IPS-18a (cell line): ENCODE results near the gene INSYN2B.
A peak's percentile ranks its signal among the peaks of the same experiment; 100 is the strongest.

Experiments
- H3K27ac ChIP-seq: one replicate; pipeline ENCODE4 v1.5.1; 2013; ENCODE audit warnings: low read length
- H3K27me3 ChIP-seq: one replicate; pipeline ENCODE4 v1.6.1; 2013; ENCODE audit warnings: mild to moderate bottlenecking, low read length; ENCODE audit not compliant: control insufficient read depth, insufficient read depth
- H3K36me3 ChIP-seq: one replicate; pipeline ENCODE4 v1.6.1; 2013; ENCODE audit warnings: low read depth, low read length; ENCODE audit not compliant: control insufficient read depth
- H3K4me1 ChIP-seq: one replicate; pipeline ENCODE4 v1.6.1; 2013; ENCODE audit warnings: low read depth, low read length; ENCODE audit not compliant: control insufficient read depth
- H3K4me3 ChIP-seq: one replicate; pipeline ENCODE4 v1.5.1; 2013; ENCODE audit warnings: low read length
- H3K9ac ChIP-seq: one replicate; pipeline ENCODE4 v1.6.1; 2013; ENCODE audit warnings: mild to moderate bottlenecking, low read length, moderate library complexity
- H3K9me3 ChIP-seq: one replicate; pipeline ENCODE4 v1.6.1; 2013; ENCODE audit warnings: low read depth, low read length; ENCODE audit not compliant: control insufficient read depth

INSYN2B gene

GRCh38 chr5:169997798-169998197, 17.5 kb upstream of the INSYN2B start:
- H3K36me3 ChIP-seq, result no peaks in the 10 kb centered on the region
- no peaks in the 10 kb centered on the region for H3K9me3 ChIP-seq
- H3K4me1 ChIP-seq, result no peaks in the 10 kb centered on the region
- H3K9ac ChIP-seq, result no peak overlapping the region
- no peak overlapping the region for H3K4me3 ChIP-seq
- no peaks in the 10 kb centered on the region for H3K27me3 ChIP-seq
- H3K27ac ChIP-seq, result no peak overlapping the region

- Histone ChIP-seq H3K27me3 (no peaks in the 10 kb centered on the region), H3K9me3 (no peaks in the 10 kb centered on the region), H3K9ac (no peak overlapping the region), H3K4me3 (no peak overlapping the region), H3K4me1 (no peaks in the 10 kb centered on the region), H3K27ac (no peak overlapping the region), H3K36me3 (no peaks in the 10 kb centered on the region)
These were observed 13.1 kb upstream of the INSYN2B start for GRCh38 chr5:169993485-169993790.

DNA sequence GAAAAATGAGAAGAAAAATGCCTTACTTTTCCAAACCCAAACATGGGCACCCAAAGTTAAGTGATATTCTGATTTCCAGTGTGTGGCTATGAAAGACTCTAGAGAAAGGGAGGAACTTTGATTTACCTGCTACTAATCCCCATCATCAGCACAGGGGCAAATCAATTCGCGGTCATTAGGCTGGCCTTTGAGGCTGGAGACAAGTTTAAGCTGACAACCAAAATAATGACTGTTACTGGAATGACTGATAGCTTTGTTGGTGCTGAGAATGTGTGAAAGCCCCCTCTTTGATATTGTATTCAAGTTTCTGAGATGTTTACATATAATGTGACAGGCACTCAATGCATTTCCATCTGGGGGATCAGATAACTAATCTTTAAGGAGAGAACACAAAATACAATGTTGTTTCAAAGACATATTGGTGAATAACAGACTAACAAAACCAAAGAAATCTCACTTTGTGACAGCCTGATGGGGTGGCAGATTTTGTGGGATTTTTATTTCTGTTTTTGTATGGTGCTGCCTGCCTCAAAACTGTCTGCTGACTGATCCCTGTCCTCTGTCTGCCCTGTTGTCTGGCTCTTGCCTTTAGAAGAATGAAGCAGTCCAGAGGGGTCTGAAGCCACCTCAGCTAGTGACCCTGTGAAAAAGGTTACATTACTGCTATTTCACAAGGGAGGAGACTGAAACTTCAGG, 12.6 kb upstream of the INSYN2B start:
- H3K4me1 ChIP-seq, result no peaks in the 10 kb centered on the region
- no peak overlapping the region for H3K9ac ChIP-seq
- H3K27me3 ChIP-seq, result no peaks in the 10 kb centered on the region
- no peak overlapping the region for H3K4me3 ChIP-seq
- no peak overlapping the region for H3K27ac ChIP-seq
- no peaks in the 10 kb centered on the region for H3K36me3 ChIP-seq
- no peaks in the 10 kb centered on the region for H3K9me3 ChIP-seq

- Histone ChIP-seq H3K9me3 (no peaks in the 10 kb centered on the region), H3K9ac (no peak overlapping the region), H3K4me3 (no peak overlapping the region), H3K27ac (no peak overlapping the region), H3K4me1 (no peaks in the 10 kb centered on the region), H3K36me3 (no peaks in the 10 kb centered on the region), H3K27me3 (no peaks in the 10 kb centered on the region)
These were observed 11.0 kb upstream of the INSYN2B start for GRCh38 chr5:169991115-169991869.

DNA sequence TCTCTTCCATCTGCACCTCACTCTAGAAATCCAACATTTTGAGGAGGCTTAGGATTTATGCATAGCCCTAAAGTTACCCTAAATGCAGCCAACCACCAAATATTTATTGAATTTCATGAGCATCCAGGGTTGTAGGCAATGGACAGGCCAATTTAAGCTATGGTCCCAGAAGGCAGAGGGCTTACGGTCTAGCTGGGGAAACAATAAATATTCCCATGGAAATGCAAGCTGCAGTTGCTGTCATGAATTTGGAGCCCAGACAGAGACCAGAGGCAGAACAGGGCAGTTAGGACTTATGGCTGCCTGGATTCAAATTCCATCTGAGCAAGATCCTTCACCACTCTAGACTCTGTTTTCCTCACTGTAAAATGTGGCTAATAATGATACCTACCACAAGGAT, 9.1 kb upstream of the INSYN2B start:
- no peak overlapping the region for H3K9ac ChIP-seq
- no peak overlapping the region for H3K4me3 ChIP-seq
- no peaks in the 10 kb centered on the region for H3K4me1 ChIP-seq
- no peaks in the 10 kb centered on the region for H3K27me3 ChIP-seq
- H3K9me3 ChIP-seq, result no peaks in the 10 kb centered on the region
- H3K27ac ChIP-seq, result no peak overlapping the region
- H3K36me3 ChIP-seq, result no peaks in the 10 kb centered on the region

- Histone ChIP-seq H3K27ac (no peak overlapping the region), H3K9me3 (no peaks in the 10 kb centered on the region)
These were observed 8.7 kb upstream of the INSYN2B start for GRCh38 chr5:169988947-169989346.

GRCh38 chr5:169988206-169988605, 7.9 kb upstream of the INSYN2B start:
- no peaks in the 10 kb centered on the region for H3K36me3 ChIP-seq
- H3K27me3 ChIP-seq, result no peaks in the 10 kb centered on the region
- no peak overlapping the region for H3K4me3 ChIP-seq
- H3K9ac ChIP-seq, result no peak overlapping the region
- H3K27ac ChIP-seq, result no peak overlapping the region
- no peaks in the 10 kb centered on the region for H3K9me3 ChIP-seq
- no peaks in the 10 kb centered on the region for H3K4me1 ChIP-seq

More at GRCh38 chr5:169988947-169989346, 8.7 kb upstream of the INSYN2B start:
- no peaks in the 10 kb centered on the region for H3K36me3 ChIP-seq
- H3K27me3 ChIP-seq, result no peaks in the 10 kb centered on the region
- H3K4me3 ChIP-seq, result no peak overlapping the region
- no peaks in the 10 kb centered on the region for H3K4me1 ChIP-seq
- no peak overlapping the region for H3K9ac ChIP-seq

- Histone ChIP-seq H3K27me3 (peaks cover 33% of the 10 kb centered on the region), H3K27ac (no peak overlapping the region), H3K4me1 (peaks cover 42% of the 10 kb centered on the region), H3K4me3 (peak overlapping the region; percentile 61), H3K9ac (peak overlapping the region; percentile 30), H3K9me3 (no peaks in the 10 kb centered on the region), H3K36me3 (no peaks in the 10 kb centered on the region)
These were observed 424 bp downstream of the INSYN2B start for GRCh38 chr5:169979871-169980270.

GRCh38 chr5:169978714-169979113, 1.6 kb downstream of the INSYN2B start:
- Histone ChIP-seq H3K9ac (no peak overlapping the region), H3K27ac (no peak overlapping the region), H3K36me3 (no peaks in the 10 kb centered on the region), H3K27me3 (peaks cover 33% of the 10 kb centered on the region), H3K4me1 (peaks cover 42% of the 10 kb centered on the region), H3K9me3 (no peaks in the 10 kb centered on the region), H3K4me3 (peak overlapping the region; percentile 61)

DNA sequence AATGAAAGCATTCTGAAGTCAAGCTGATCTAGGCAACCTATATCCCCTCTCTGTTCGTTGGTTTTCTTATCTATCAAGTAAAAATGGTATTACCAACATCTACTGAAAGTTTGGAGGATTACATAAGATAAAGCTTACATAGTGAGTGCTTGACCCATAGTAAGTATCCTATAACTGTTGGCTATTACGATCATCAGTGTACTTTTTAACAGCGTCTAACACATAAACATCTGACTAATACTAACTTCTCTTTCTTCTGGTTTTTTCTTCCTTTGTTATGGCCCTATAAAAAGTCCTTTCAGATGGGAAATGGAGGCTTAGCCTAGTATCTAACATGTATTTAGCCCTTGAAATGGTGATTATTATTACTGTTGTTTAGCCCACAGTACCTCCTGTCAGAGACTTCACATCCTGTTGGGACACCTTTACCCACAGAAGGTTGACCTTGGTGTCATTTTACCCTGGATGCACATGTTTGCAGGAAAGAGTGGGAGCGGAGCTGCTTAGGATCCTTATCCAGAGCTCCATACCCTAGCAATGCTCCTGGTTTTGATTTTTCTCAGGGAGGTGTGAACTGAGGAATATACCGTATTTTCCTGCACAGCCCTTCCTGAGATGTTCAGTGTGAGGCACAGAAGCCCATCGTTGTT, 6.0 kb downstream of the INSYN2B start:
- Histone ChIP-seq H3K36me3 (no peaks in the 10 kb centered on the region), H3K27me3 (peaks cover 27% of the 10 kb centered on the region), H3K4me3 (no peak overlapping the region), H3K27ac (no peak overlapping the region), H3K4me1 (peaks cover 34% of the 10 kb centered on the region), H3K9ac (no peak overlapping the region), H3K9me3 (no peaks in the 10 kb centered on the region)

GRCh38 chr5:169973056-169973455, 7.2 kb downstream of the INSYN2B start:
- no peak overlapping the region for H3K4me3 ChIP-seq

More at GRCh38 chr5:169973056-169973455, 7.2 kb downstream of the INSYN2B start:
- Histone ChIP-seq H3K9ac (no peak overlapping the region), H3K36me3 (no peaks in the 10 kb centered on the region), H3K27me3 (peaks cover 16% of the 10 kb centered on the region), H3K4me1 (peaks cover 25% of the 10 kb centered on the region), H3K9me3 (no peaks in the 10 kb centered on the region), H3K27ac (no peak overlapping the region)
